Heart right ventricle (tissue), 16 donors: ENCODE measurements around the gene CNOT4. TPM values are rescaled to one million over a fixed set of nuclear protein-coding genes. Genes with fewer than 3 reads are reported as not detected.

Experiments
- ATAC-seq, 8 donors: fragments of 200-7000 bp; cut with Tn5 transposase; one replicate each; pipeline ENCODE4 v1.9.1; 2020; ENCODE audit warnings: mild to moderate bottlenecking in 8 of 8, moderate library complexity in 8 of 8, moderate number of reproducible peaks in 1 of 8
- DNase-seq, 2 donors: peaks; one replicate each; pipeline ENCODE4 v3.0.0-alpha.2; 2020
- H3K27ac ChIP-seq, 10 donors: fragments of 200-600 bp; sonication (generic) in 2 of 10; one replicate each; pipeline versions ENCODE4 v1.5.0 to v1.8.0; 2020 to 2022; ENCODE audit warnings: mild to moderate bottlenecking in 3 of 10
- H3K27me3 ChIP-seq, 7 donors: fragments of 200-600 bp; one replicate each; pipeline ENCODE4 v1.8.0; 2021 to 2022; ENCODE audit warnings: mild to moderate bottlenecking in 2 of 7
- H3K36me3 ChIP-seq, 9 donors: fragments of 200-600 bp; sonication (generic) in 1 of 9; one replicate each; pipeline versions ENCODE4 v1.5.0 to v1.8.0; 2020 to 2022; ENCODE audit warnings: mild to moderate bottlenecking in 2 of 9
- H3K4me1 ChIP-seq, 9 donors: fragments of 200-600 bp; sonication (generic) in 1 of 9; one replicate each; pipeline versions ENCODE4 v1.5.0 to v1.8.0; 2020 to 2022; ENCODE audit warnings: mild to moderate bottlenecking in 4 of 9
- H3K4me3 ChIP-seq, 10 donors: fragments of 200-600 bp; sonication (generic) in 2 of 10; one replicate each; pipeline versions ENCODE4 v1.5.0 to v1.8.0; 2020 to 2022; ENCODE audit warnings: mild to moderate bottlenecking in 7 of 10, moderate library complexity in 2 of 10
- H3K9me3 ChIP-seq, 11 donors: fragments of 200-600 bp in 10 of 11; sonication (generic) in 2 of 11; one replicate each; pipeline versions ENCODE4 v1.5.0 to v1.8.0; 2013 to 2022; ENCODE audit warnings: mild to moderate bottlenecking in 2 of 11, control low read depth in 1 of 11, moderate library complexity in 1 of 11
- CTCF ChIP-seq, 9 donors: fragments of 200-600 bp; sonication (generic) in 2 of 9; IDR thresholded peaks; one replicate each; pipeline versions ENCODE4 v1.5.0 to v1.8.0; 2021 to 2022; ENCODE audit warnings: antibody characterized with exemption in 9 of 9, mild to moderate bottlenecking in 5 of 9, moderate library complexity in 1 of 9
- WGBS, 2 donors: extraction: QIAGEN DNeasy Blood & Tissue Kit; methylation state at CpG; one replicate each; pipeline ENCODE4 v1.1.7; 2013; ENCODE audit warnings: inconsistent platforms in 1 of 2; 5-methylcytosine and 5-hydroxymethylcytosine counted together
- intact Hi-C, 10 donors: fragments of 100-400 bp; cut with DNase I; formaldehyde crosslinking; loops; one replicate each; pipeline versions ENCODE4 v1.11.1 to v1.14.2; 2022
- polyA plus RNA-seq, 2 donors: library from polyadenylated mRNA; stranded (reverse); fragments of 200-250 nt; gene quantifications; one replicate each; pipeline ENCODE4 v1.2.3, GENCODE V29; 2013
- total RNA-seq, 10 donors: library from RNA; stranded (reverse); fragmentation: NEBNext Ultra II Directional in 3 of 10; extraction: Animal tissue kit (Norgen Biotek cat#: 25700) in 3 of 10; gene quantifications; one replicate each; pipeline versions ENCODE4 v1.2.1 to v1.2.4, GENCODE V29; 2021 to 2023
- donor health status: Arrhythmogenic right ventricular cardiomyopathy.
- donor health status: ischemic (EF 13 %, LVEDD 7.1; RV severe dilation, severe dysfunction).
- donor health status: healthy with polysubstance abuse.
- donor health status: DM: no; HTN: yes; CAD: no.
- donor health status: DM: no; HTN: no; CAD: no.
- donor health status: ischemic (EF 25% LVEDD 6.9; RV normal size, moderate dysfunction).
- donor health status: ischemic (EF 25% LVEDD 5.7; RV mildly dilated, moderate dysfunction).
- donor health status: healthy.
- donor health status: DM: yes; HTN: yes; CAD: no.
- donor health status: Ischemic cardiomyopathy.
- donor health status: ischemic (EF 35%, LVEDD 5.7; RV mildly dilated, moderate dysfunction).
- donor health status: nonischemic (EF 11% LVEDD 7.7; RV severe dilation, severe dysfunction).
- donor health status: DM: yes; HTN: yes; CAD: no.
- donor health status: PGD.
- donor health status: ischemic (EF 29% LVEDD 5.4; RV normal size, mild dysfunction).
- donor health status: nonischemic (EF 23%, LVEDD 6.1; RV moderate dilation, normal function).

CNOT4 gene
- total and polyA plus RNA-seq, 12 donors: 5.2 to 31.7 (median 27.0) TPM

- peaks cover 0 to 13% (median 5%) of the 10 kb centered on the region in 11 donors for H3K9me3 ChIP-seq
- ATAC-seq: no peak
- H3K27ac ChIP-seq: no peak overlapping the region
- DNase-seq: no peak
- 92 to 100% methylated on average over 1 of the region's 1 CpG for WGBS, 2 donors
- no peak overlapping the region for H3K4me3 ChIP-seq
- H3K27me3 ChIP-seq: no peaks in the 10 kb centered on the region
- intact Hi-C loops: no loop called here
- TF ChIP-seq CTCF (IDR thresholded peaks at IDR 0.05): no peak
- peaks cover 0 to 32% (median 6%) of the 10 kb centered on the region in 9 donors for H3K4me1 ChIP-seq
- H3K36me3 ChIP-seq: peaks cover 0 to 21% (median 7%) of the 10 kb centered on the region in 9 donors
These were observed 79.3 kb downstream of the CNOT4 start for GRCh38 chr7:135430626-135431025.

GRCh38 chr7:135428879-135429278, 81.0 kb downstream of the CNOT4 start:
- no peak for ATAC-seq
- Histone ChIP-seq H3K9me3 (no peaks in the 10 kb centered on the region), H3K36me3 (peaks cover 0 to 9% (median 0%) of the 10 kb centered on the region in 9 donors), H3K4me1 (peaks cover 0 to 32% (median 6%) of the 10 kb centered on the region in 9 donors), H3K4me3 (no peak overlapping the region), H3K27ac (no peak overlapping the region), H3K27me3 (no peaks in the 10 kb centered on the region)
- intact Hi-C loops: no loop called here
- DNase-seq: no peak
- 63 to 66% methylated on average over 1 of the region's 1 CpG for WGBS, 2 donors
- TF ChIP-seq CTCF (IDR thresholded peaks at IDR 0.05): no peak

- H3K27ac ChIP-seq: no peak overlapping the region
- H3K36me3 ChIP-seq: peaks cover 0 to 4% (median 0%) of the 10 kb centered on the region in 9 donors
- ATAC-seq (no peak), DNase-seq (no peak)
- H3K4me1 ChIP-seq: peaks cover 0 to 36% (median 6%) of the 10 kb centered on the region in 9 donors
- H3K4me3 ChIP-seq: no peak overlapping the region
- H3K9me3 ChIP-seq: no peaks in the 10 kb centered on the region
- TF ChIP-seq CTCF (IDR thresholded peaks at IDR 0.05): no peak
- no peaks in the 10 kb centered on the region for H3K27me3 ChIP-seq
- intact Hi-C loops: no loop called here
These were observed 81.9 kb downstream of the CNOT4 start for GRCh38 chr7:135428011-135428410.

- Histone ChIP-seq H3K4me3 (no peak overlapping the region), H3K9me3 (no peaks in the 10 kb centered on the region), H3K27ac (no peak overlapping the region), H3K27me3 (no peaks in the 10 kb centered on the region), H3K36me3 (peaks cover 0 to under 1% (median 0%) of the 10 kb centered on the region in 9 donors), H3K4me1 (peaks cover 0 to 36% (median 6%) of the 10 kb centered on the region in 9 donors)
- DNase-seq (no peak), ATAC-seq (no peak)
- no peak for TF ChIP-seq CTCF (IDR thresholded peaks at IDR 0.05)
- intact Hi-C loops: no loop called here
These were observed 82.7 kb downstream of the CNOT4 start for GRCh38 chr7:135427166-135427565.
